Progenitor cell of endocrine pancreas (in vitro differentiated cells): Measurements from ENCODE around the gene TRRAP. TPM values are rescaled to one million over a fixed set of nuclear protein-coding genes. Genes with fewer than 3 reads are reported as not detected.
A peak's percentile ranks its signal among the peaks of the same experiment; 100 is the strongest.

Source experiments
- DNase-seq: peaks from one replicate; pipeline ENCODE4 v3.0.0; 2021; ENCODE audit warnings: low spot score; ENCODE audit not compliant: unreplicated experiment
- H3K27ac Mint-ChIP-seq: 2 replicates; pipeline ENCODE4 v1.8.0; 2021; ENCODE audit warnings: mild to moderate bottlenecking, moderate library complexity, mixed read lengths
- H3K27me3 Mint-ChIP-seq: 2 replicates; pipeline ENCODE4 v1.8.0; 2021; ENCODE audit warnings: mixed read lengths
- H3K36me3 Mint-ChIP-seq: 2 replicates; pipeline ENCODE4 v1.8.0; 2022; ENCODE audit warnings: mixed read lengths; ENCODE audit not compliant: insufficient read depth
- H3K4me1 Mint-ChIP-seq: 2 replicates; pipeline ENCODE4 v1.8.0; 2021; ENCODE audit warnings: low read depth, mixed read lengths
- H3K4me3 Mint-ChIP-seq: 2 replicates; pipeline ENCODE4 v1.8.0; 2021; ENCODE audit warnings: low read depth, mild to moderate bottlenecking, moderate library complexity, mixed read lengths
- H3K9me3 Mint-ChIP-seq: 2 replicates; pipeline ENCODE4 v1.8.0; 2021; ENCODE audit warnings: low read depth, mixed read lengths
- total RNA-seq: library from RNA; stranded (reverse); gene quantifications from 2 replicates; pipeline ENCODE4 v1.2.1, GENCODE V29; 2021
- TF ChIP-seq, protein P1 (sequence below): fragments of 200-600 bp; sonication (generic); IDR thresholded peaks from one replicate; pipeline ENCODE4 v1.5.0; 2021; ENCODE audit warnings: antibody characterized with exemption, mild to moderate bottlenecking; ENCODE audit not compliant: unreplicated experiment

Gene TRRAP
- total RNA-seq, 1 donor from 2014 or later, result 75.8 TPM

DNA sequence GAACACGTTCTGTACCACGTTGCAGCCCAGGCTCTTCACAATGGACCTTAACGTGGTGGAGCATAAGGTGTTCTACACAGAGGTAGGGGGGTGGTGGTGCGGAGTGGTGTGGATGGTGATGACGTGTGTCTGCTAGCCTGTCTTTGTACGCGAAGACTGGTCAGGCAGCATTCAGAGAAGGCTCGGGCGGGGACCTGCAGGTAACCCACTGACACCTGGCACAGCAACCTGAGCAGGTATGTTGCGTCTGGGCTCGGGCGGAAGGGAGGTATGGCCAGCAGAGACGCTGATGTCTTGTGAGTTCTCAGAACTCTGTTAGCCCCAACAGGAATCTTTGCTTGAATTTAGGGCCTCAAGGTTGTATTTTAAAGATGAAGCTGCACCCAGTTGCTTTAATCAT lies 55.0 kb downstream of the TRRAP start:
- H3K36me3 Mint-ChIP-seq, result peaks cover 23% of the 10 kb centered on the region
- TF ChIP-seq, protein P1, sequence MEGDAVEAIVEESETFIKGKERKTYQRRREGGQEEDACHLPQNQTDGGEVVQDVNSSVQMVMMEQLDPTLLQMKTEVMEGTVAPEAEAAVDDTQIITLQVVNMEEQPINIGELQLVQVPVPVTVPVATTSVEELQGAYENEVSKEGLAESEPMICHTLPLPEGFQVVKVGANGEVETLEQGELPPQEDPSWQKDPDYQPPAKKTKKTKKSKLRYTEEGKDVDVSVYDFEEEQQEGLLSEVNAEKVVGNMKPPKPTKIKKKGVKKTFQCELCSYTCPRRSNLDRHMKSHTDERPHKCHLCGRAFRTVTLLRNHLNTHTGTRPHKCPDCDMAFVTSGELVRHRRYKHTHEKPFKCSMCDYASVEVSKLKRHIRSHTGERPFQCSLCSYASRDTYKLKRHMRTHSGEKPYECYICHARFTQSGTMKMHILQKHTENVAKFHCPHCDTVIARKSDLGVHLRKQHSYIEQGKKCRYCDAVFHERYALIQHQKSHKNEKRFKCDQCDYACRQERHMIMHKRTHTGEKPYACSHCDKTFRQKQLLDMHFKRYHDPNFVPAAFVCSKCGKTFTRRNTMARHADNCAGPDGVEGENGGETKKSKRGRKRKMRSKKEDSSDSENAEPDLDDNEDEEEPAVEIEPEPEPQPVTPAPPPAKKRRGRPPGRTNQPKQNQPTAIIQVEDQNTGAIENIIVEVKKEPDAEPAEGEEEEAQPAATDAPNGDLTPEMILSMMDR, result no peak
- H3K9me3 Mint-ChIP-seq, result no peaks in the 10 kb centered on the region
- no peaks in the 10 kb centered on the region for H3K4me1 Mint-ChIP-seq
- no peak overlapping the region for H3K4me3 Mint-ChIP-seq
- no peaks in the 10 kb centered on the region for H3K27me3 Mint-ChIP-seq
- H3K27ac Mint-ChIP-seq, result no peak overlapping the region
- no peak for DNase-seq

DNA sequence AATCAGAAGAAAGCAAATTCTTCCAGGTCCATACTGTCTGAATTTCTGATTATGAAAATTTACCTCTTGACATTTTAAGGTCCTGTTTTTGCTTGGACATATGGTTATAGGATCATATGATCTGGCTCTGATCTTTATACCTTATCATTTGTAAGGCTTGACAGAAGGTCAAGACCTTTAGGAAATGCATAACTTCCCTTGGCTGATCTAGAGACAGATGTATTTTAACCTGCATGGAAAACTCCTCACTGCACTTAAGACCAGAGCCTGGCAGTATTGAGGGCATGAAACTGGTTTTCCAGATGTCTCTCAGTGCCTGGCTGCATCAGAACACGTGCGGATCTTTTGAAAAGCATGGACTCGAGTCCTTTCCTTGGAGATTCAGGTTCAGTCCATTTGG lies 55.9 kb downstream of the TRRAP start:
- H3K4me3 Mint-ChIP-seq, result no peak overlapping the region
- H3K27ac Mint-ChIP-seq, result no peak overlapping the region
- no peaks in the 10 kb centered on the region for H3K9me3 Mint-ChIP-seq
- DNase-seq, result no peak
- no peaks in the 10 kb centered on the region for H3K27me3 Mint-ChIP-seq
- TF ChIP-seq, protein P1, result no peak
- H3K4me1 Mint-ChIP-seq, result no peaks in the 10 kb centered on the region
- H3K36me3 Mint-ChIP-seq, result peaks cover 22% of the 10 kb centered on the region

DNA sequence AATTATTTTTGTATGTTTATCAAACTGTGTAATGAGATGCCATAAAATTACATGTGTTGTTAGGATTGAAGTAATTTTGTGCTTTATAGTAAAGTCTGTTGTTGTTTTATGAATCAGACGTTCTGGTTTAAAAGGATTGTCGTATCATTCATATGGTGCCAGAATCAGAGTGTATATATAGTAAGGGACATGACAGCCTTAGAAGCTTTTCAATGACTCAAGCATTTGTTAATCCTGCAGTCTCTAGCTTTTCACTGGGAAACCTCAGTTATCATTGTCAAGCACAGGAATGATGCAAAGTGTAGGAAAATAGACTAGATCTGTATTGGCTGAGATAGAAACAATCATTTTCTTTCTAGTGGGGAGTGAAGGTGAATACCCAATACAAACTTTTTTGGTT lies 57.5 kb downstream of the TRRAP start:
- Mint-ChIP-seq H3K27me3 (no peaks in the 10 kb centered on the region), H3K27ac (no peak overlapping the region), H3K4me1 (no peaks in the 10 kb centered on the region), H3K36me3 (peaks cover 20% of the 10 kb centered on the region), H3K4me3 (no peak overlapping the region), H3K9me3 (no peaks in the 10 kb centered on the region)
- no peak for DNase-seq
- TF ChIP-seq, protein P1, result no peak

DNA sequence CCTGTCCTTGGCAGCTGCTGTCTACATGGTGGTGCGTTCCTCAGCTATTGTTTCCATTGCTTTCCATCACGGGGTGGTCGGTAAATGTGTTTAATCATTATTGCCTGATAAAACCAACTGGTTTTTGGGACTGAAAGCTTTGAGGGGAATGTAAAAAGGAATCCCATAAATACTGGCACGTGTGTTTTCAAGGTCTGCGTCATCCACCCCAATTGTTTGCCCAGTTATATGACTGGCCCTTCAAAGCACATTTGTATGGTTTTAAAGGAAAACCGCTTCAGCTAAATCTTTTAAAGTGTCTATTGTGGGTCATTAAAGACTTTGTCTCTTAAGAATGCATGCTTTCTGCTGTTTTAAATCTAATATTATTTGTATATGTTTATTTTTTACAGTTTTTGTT lies 65.0 kb downstream of the TRRAP start:
- DNase-seq, result no peak
- H3K27ac Mint-ChIP-seq, result no peak overlapping the region
- no peaks in the 10 kb centered on the region for H3K4me1 Mint-ChIP-seq
- no peak overlapping the region for H3K4me3 Mint-ChIP-seq
- H3K27me3 Mint-ChIP-seq, result no peaks in the 10 kb centered on the region
- H3K36me3 Mint-ChIP-seq, result peaks cover 12% of the 10 kb centered on the region
- no peaks in the 10 kb centered on the region for H3K9me3 Mint-ChIP-seq
- TF ChIP-seq, protein P1, result no peak

DNA sequence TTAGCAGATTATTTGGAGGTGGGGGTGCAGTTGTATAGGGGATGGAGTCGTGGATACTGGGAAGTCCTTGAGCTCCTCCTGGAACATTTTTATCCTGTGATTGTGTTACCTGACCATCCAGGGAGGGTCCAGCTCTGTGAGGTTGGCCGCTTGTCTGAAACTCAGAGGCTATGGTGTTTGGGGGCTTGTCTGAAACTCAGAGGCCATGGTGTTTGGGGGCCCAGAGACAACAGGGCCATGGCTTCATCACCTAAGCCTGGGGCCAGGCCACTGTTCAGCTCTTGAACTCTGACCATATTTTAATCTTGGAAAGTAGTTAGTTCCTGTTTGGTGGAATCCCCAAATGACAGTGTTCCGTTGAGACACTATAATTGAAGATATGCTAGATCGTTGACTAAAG lies 66.1 kb downstream of the TRRAP start:
- Mint-ChIP-seq H3K27me3 (no peaks in the 10 kb centered on the region), H3K36me3 (peaks cover 13% of the 10 kb centered on the region), H3K27ac (no peak overlapping the region), H3K9me3 (no peaks in the 10 kb centered on the region), H3K4me1 (no peaks in the 10 kb centered on the region), H3K4me3 (no peak overlapping the region)
- no peak for DNase-seq
- TF ChIP-seq, protein P1, result no peak

DNA sequence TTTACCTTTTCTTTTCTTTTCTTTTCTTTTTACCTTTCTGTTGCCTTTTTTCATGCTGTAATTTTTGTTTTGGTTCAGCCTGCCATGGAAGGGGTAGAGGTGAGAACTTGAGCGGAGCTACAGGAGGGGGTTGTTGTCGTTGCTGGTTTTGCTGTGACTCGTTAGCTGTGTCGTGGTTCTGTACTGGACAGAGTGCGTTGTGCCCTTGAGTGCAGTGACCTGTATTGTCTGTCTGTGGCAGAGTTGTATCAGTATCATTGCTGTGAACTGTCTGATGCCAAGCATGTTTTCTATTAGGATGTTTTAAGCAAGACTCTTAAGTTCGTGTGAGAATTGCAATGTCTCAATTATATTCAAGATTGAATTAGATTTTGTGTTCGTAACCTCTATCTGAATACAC lies 67.5 kb downstream of the TRRAP start:
- H3K36me3 Mint-ChIP-seq, result peaks cover 17% of the 10 kb centered on the region
- no peaks in the 10 kb centered on the region for H3K9me3 Mint-ChIP-seq
- no peaks in the 10 kb centered on the region for H3K4me1 Mint-ChIP-seq
- H3K27ac Mint-ChIP-seq, result peak overlapping the region; percentile 43
- DNase-seq, result no peak
- TF ChIP-seq, protein P1, result no peak
- no peaks in the 10 kb centered on the region for H3K27me3 Mint-ChIP-seq
- no peak overlapping the region for H3K4me3 Mint-ChIP-seq
